HL-60/S4 (cell line): Measurements from ENCODE around the gene RNLS.

Experiments used
- in situ Hi-C: fragments of 300-500 bp; cut with MboI; formaldehyde crosslinking; loops from 2 replicates; pipeline ENCODE4 v1.14.3; 2022; ENCODE audit warnings: low sequenced_read_pairs

The RNLS gene

GRCh38 chr10:88482220-88482619, 100.9 kb downstream of the RNLS start:
- in situ Hi-C loops = no loop called here

GRCh38 chr10:88478256-88478655, 104.9 kb downstream of the RNLS start:
- in situ Hi-C loops = no loop called here

- in situ Hi-C loops = no loop called here
Observed at GRCh38 chr10:88477343-88478085, 105.6 kb downstream of the RNLS start.

GRCh38 chr10:88474884-88475844, 108.0 kb downstream of the RNLS start:
- in situ Hi-C loops = no loop called here

GRCh38 chr10:88473989-88474883, 108.9 kb downstream of the RNLS start:
- in situ Hi-C loops = no loop called here

GRCh38 chr10:88472540-88472939, 110.6 kb downstream of the RNLS start:
- in situ Hi-C loops = no loop called here

GRCh38 chr10:88471899-88472298, 111.2 kb downstream of the RNLS start:
- in situ Hi-C loops = no loop called here

- in situ Hi-C loops = no loop called here
Observed at GRCh38 chr10:88467835-88468485, 115.2 kb downstream of the RNLS start.

- in situ Hi-C loops = no loop called here
Observed at GRCh38 chr10:88466786-88467185, 116.3 kb downstream of the RNLS start.

GRCh38 chr10:88465765-88466164, 117.4 kb downstream of the RNLS start:
- in situ Hi-C loops = no loop called here

- in situ Hi-C loops = no loop called here
Observed at GRCh38 chr10:88463811-88464210, 119.3 kb downstream of the RNLS start.

- in situ Hi-C loops = no loop called here
Observed at GRCh38 chr10:88461426-88461825, 121.7 kb downstream of the RNLS start.

- in situ Hi-C loops = no loop called here
Observed at GRCh38 chr10:88459530-88459929, 123.6 kb downstream of the RNLS start.

- in situ Hi-C loops = no loop called here
Observed at GRCh38 chr10:88458209-88458608, 124.9 kb downstream of the RNLS start.

GRCh38 chr10:88457660-88458059, 125.5 kb downstream of the RNLS start:
- in situ Hi-C loops = no loop called here

GRCh38 chr10:88456730-88457129, 126.4 kb downstream of the RNLS start:
- in situ Hi-C loops = no loop called here

- in situ Hi-C loops = no loop called here
Observed at GRCh38 chr10:88455831-88456230, 127.3 kb downstream of the RNLS start.

GRCh38 chr10:88450201-88450600, 132.9 kb downstream of the RNLS start:
- in situ Hi-C loops = no loop called here

- in situ Hi-C loops = no loop called here
Observed at GRCh38 chr10:88442716-88443115, 140.4 kb downstream of the RNLS start.

- in situ Hi-C loops = no loop called here
Observed at GRCh38 chr10:88440541-88440940, 142.6 kb downstream of the RNLS start.
